Superior temporal gyrus (tissue), 1 donor: ENCODE results near the gene TRAPPC14.
"Not testable (repeated sequence)": the region's sequence is repeated elsewhere in the genome, so short reads cannot be mapped to it uniquely, and the experiment has no call there.

Experiments
- DNase-seq: peaks from one replicate; pipeline ENCODE4 v3.0.0-alpha.2; 2016; ENCODE audit errors: extremely low spot score

The TRAPPC14 gene, protein sequence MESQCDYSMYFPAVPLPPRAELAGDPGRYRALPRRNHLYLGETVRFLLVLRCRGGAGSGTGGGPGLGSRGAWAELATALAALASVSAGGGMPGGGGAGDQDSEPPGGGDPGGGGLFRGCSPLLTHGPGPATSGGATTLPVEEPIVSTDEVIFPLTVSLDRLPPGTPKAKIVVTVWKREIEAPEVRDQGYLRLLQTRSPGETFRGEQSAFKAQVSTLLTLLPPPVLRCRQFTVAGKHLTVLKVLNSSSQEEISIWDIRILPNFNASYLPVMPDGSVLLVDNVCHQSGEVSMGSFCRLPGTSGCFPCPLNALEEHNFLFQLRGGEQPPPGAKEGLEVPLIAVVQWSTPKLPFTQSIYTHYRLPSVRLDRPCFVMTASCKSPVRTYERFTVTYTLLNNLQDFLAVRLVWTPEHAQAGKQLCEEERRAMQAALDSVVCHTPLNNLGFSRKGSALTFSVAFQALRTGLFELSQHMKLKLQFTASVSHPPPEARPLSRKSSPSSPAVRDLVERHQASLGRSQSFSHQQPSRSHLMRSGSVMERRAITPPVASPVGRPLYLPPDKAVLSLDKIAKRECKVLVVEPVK

DNA sequence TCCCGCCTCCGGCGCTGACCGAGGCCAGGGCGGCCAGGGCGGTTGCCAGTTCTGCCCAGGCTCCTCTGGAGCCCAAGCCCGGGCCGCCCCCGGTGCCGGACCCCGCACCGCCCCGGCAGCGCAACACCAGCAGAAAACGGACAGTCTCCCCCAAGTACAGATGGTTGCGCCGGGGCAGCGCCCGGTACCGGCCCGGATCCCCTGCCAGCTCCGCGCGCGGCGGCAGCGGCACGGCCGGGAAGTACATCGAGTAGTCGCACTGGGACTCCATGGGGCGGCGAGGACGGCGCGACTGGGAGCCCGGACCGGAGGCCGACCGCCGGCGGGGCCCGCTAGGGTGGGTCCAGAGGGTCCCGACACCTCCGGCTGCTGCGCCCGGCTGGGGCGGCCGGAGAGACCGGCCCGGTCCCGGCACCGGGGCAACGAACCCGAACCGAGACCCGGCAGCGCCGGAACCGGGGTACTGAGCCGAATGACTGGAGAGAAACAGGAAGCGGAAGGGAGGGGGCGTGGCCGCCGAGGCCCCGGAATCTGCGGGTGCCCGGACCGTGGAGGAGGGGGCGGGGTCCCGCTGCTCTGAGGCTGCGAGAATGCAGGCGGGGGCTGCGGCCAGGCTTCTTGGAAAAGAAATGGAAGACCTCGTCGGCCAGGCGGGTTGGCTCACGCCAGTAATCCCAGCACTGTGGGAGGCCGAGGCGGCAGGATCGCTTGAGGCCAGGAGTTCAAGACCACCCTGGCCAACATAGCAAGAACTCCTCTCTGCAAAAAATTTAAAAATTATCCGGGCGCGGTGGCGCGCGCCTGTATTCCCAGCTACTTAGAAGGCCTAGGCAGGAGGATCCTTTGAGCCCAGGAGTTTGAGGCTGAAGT lies at the start of gene TRAPPC14:
Gene TRAPPC14 (minus strand): TSS at position 495 of the 870 bp plus-strand sequence. CDS start 224 bp downstream, at position 271.
- DNase-seq = peak; percentile 82

DNA sequence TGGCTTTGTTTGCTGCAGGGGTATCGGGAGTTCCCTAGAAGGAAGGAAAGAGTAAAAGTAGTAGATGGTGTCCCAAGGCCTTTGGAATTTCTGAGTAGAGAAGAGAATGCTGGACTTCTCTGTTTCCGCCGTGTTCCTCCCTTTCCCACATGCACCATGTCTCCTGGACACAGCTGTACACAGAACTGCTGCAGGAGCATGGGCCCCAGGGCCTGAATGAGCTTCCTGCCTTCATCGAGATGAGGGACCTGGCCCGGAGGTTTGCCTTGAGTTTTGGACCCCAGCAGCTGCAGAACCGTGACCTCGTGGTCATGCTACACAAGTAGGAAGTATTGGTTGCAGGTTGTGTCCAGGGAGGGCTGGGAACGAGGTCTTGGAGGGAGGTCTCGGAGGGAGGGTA lies 45.9 kb upstream of the TRAPPC14 start:
- DNase-seq = no peak

DNA sequence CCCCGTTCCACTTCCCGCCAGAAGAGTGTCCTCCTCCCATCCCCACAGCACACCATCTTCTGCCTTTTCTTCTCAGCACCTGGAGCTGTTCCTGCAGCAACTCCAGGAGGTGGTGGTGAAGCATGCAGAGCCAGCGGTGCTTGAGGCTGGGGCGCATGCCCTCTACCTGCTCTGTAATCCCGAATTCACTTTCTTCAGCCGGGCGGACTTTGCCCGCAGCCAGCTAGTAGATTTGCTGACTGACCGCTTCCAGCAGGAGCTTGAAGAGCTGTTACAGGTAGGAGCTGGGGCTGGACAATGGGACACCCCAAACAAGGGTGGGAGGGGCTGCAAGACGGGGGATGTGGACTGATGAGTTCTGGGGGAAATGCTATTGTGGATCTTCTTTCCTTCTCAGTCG lies 42.2 kb upstream of the TRAPPC14 start:
- no peak for DNase-seq

DNA sequence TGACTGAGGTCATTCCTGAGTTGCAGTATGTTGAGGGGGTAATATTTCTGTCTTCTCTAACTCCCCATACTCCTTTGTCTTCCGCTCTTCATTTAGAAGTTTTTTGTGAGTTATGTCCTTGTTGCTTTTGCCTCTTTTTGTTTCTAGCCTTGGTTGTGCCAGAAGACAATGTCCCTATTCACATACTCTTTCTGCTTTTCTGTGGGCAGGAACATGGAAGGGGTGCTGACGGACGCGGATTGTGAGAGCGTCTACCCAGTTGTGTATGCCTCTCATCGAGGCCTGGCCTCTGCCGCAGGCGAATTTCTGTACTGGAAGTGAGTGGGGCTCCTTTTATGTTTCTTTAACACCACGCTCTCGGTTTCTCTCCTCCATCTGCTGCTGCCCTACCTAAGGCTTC lies 39.7 kb upstream of the TRAPPC14 start:
- DNase-seq = no peak

DNA sequence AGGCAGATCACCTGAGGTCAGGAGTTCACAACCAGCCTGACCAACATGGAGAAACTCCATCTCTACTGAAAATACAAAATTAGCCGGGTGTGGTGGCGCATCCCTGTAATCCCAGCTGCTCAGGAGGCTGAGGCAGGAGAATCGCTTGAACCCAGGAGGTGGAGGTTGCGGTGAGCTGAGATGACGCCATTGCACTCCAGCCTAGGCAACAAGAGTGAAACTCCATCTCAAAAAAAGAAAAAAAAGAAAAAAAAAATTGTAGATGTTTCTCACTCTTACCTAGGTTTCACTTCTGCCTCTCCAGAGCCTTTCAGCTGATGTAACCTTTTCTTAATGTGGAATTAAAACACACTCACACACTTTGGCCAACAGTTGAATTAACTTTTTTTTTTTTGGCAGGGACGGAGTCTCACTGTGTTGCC lies 37.4 kb upstream of the TRAPPC14 start:
- not testable (repeated sequence) for DNase-seq

DNA sequence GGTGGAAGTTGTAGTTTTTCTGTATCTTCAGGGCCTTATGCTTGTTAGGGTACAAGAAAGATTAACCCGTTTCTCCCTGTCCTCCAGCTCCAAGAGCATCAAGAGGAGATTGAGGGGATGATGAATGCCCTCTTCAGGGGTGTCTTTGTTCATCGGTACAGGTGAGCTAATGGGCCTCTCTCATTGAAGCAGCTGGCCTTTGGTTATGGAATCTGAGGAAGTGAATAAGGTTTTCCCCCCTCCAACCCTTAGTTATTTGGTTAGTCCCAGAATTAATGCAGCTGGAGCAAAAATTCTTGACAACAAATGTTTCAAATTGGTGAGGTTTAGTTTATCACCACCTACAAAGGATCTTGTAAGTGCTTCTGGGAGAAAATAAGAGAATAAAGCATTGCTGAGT lies 36.7 kb upstream of the TRAPPC14 start:
- no peak for DNase-seq

DNA sequence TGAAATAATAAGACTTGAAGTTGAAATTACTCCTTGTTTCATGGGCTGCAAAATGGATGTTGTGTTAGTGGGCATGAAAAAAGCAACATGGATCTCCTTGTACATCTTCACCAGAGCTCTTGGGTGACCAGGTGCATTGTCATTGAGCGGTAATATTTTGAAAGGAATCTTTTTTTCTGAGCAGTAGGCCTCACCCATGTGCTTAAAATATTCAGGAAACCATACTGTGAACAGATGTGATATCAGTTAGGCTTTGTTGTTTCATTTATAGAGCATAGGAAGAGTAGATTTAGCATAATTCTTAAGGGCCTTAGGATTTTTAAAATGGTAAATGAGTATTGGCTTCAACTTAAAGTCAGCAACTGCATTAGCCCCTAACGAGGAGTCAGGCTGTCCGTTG lies 34.4 kb upstream of the TRAPPC14 start:
- no peak for DNase-seq

DNA sequence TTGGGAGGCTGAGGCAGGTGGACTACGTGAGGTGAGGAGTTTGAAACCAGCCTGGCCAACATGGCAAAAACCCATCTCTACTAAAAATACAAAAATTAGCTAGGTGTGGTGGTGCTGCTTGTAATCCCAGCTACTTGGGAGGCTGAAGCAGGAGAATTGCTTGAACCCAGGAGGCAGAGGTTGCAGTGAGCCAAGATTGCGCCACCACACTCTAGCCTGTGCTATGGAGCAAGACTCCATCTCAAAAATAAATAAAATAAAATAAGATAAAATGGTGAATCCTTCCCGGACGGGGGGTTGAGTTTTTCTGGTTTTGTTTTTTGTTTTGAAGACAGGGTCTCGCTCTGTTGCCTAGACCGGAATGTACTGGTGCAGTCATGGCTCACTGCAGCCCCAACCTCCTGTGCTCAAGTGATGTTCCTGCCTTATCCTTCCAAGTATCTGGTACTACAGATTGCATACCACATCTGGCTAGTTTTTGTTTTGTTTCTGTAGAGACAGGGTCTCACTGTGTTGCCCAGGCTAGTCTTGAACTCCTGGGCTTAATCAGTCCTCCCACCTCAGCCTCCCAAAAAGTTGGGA lies 33.8 kb upstream of the TRAPPC14 start:
- DNase-seq = not testable (repeated sequence)

DNA sequence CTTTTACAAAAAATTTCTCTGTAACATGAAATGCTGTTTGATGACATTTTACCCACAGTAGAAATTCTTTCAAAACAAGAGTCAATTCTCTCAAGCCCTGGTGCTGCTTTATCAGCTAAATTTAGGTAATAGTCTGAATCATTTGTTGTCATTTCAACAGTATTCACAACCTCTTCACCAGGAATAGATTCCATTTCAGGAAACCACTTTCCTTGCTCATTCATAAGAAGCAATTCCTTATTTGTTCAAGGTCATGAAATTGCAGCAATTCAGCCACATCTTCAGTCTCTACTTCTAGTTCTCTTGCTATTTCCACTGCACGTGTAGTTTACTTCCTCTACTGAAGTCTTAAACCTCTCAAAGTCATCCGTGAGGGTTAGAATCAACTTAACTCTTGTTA lies 33.3 kb upstream of the TRAPPC14 start:
- DNase-seq = no peak

DNA sequence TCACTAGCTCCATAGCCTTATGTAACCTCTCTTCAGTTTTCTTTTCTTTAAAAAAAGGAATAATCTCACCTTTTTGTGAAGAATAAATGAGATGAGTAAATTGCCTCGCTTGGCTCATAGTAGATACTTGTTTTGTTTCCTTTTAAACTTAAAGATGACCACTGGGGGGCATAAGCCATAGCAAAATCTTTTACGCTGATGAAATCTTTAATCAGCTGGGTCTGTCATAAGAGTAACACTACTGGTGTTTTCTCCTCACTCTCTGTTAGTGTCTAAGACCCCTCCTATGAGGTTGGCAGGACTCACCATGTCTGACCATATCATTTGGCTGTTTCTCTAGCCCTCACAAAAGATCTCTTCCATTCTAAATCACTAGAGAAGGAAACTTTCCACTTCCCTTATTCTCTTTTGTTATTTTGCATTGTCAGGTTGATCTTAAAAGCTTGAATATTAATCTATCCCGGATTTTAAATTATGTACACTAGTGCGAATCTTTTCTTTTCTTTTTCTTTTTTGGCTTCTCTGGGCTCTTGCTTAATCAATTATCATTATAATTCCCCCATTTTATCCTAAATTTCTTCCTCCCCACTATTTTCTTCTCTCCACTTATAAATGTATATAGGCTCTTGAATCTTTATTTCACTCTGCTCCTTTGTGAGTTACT lies 31.7 kb upstream of the TRAPPC14 start:
- DNase-seq = peak; percentile 60

DNA sequence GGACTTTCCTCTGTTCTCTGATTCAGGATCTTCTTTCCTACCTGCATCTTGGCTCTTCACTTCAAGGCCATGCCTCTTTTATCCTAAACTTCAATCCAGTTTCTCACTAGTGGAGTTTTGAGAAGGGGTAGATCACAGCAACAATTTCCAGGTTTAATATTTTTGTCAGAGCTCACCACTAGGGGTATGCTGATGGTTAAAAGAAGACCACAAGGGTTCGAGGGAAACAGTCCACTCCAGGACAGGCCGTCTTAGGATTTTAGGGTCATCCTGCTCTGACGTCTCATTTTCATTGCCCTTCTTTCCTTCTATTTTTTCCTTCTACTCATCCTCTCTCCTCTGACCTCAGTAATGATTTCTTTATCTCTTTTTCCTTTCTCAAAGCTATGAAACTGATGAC lies 30.5 kb upstream of the TRAPPC14 start:
- no peak for DNase-seq

DNA sequence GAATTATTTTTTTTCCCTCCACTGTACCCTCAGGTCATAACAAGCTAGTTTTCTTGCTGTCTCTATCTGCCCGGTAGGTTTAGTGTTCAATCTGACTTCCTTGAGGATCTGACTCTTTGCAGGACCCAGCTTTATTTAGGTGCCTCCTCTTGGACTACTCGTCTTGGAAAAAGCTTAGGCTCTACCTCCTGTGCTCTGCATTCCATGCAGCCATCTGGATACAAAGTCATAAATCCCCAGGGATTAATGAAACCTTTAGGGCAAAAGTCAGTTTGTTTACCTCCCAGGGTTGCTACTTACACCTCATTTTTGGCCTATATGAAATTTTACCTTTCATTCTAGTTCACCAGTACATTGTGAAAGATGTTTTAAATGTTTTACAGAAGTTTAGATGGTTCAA lies 27.2 kb upstream of the TRAPPC14 start:
- no peak for DNase-seq

DNA sequence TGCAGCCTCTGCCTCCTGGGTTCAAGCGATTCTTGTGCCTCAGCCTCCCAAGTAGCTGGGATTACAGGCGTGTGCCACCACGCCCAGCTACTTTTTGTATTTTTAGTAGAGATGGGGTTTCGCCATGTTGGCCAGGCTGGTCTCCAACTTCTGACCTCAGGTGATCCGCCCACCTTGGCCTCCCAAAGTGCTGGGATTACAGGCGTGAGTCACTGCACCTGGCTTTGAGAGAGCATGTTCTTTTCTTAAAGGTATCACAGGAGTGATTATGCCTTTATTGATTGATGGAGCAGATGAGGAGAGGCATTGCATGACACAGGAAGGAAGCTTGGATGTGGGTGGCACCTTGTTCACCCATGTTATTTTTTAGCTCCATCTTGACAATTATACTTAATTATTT lies 24.6 kb upstream of the TRAPPC14 start:
- not testable (repeated sequence) for DNase-seq

DNA sequence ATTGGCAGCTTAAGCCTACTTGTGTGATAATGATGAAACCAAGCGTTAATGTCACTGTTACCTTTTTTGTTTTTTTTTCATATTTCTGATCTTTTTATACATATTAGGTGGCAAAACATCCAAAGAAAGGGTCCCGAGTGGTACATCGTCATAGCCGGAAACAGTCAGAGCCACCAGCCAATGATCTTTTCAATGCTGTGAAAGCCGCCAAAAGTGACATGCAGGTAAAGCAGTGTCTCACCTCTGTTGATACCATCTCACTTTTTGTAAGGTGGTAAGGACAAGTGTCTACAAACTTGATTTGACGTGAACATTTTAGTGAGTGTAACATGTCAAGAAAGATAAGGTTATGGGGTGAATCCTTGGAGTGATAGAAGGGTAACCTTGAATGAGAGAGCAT lies 24.1 kb upstream of the TRAPPC14 start:
- DNase-seq = not testable (repeated sequence)

DNA sequence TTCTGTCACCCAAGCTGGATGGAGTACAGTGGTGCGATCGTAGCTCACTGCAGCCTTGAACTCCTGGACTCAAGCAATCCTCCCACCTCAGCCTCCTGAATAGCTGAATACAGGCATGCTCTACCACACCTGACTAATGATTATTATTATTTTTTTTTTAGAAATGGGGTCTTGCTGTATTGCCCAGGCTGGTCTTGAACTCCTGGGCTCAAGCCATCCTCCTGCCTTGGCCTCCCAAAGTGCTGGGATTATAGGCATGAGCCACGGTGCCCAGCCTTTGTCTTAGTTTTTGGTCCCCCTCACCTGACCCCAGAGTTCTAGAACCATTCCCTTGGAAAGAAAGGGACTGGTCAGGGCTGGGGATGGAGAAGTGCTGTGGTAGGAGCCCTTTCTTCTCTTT lies 21.6 kb upstream of the TRAPPC14 start:
- not testable (repeated sequence) for DNase-seq

DNA sequence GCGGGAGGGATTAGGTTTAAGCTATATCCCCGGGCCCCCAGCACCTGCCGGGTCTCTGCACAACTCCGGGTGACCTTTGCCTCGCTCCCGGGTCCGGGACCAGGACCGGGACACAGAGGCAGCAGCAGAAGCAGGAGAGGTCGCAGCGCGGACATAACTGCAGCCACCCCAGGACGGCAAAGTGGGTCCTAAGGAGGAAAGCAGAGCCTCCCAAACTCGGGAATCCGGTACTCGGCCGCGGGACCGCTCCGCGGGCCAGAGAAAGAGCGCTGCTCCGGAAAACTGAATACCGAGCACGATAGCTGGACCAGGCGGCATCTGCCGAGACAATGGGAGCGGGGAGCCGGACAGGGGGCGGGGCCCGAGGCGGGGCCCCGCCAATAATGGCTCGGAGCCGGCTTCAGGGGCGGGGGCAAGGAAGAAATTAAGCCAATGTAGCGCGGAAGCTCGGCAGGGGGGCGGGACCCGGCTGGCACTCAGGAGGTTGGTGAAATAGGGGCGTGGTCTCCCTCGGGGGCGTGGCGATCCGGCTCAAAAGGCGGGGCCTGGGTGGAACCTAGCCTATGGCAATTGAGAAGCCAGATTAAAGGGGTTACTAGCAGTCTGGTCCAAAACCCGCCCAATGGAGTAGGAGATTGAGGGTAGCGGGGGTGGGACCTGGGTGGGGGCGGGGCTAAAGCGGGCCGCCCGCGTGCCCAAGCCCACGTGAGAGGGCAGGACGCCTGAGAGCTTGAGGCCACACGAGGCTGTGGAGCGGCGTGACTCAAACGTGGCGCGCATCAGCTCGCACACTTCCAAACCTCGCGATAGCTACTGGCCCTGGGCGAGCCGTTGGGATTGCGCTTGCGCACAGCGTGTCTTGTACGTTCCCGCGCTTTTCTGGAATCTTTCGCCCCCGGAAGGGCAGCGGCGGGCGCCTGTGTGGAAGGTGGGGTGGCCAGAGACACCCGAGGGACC lies 18.8 kb upstream of the TRAPPC14 start, which contains the start of the genes GPC2 and STAG3:
Gene GPC2 (minus strand): TSS at position 337 of the 957 bp plus-strand sequence. CDS start 182 bp downstream, at position 155.
Gene STAG3 (plus strand): TSS at position 874 of the 957 bp plus-strand sequence. CDS start 2,639 bp downstream, outside the sequence.
- peak; percentile 86 for DNase-seq

DNA sequence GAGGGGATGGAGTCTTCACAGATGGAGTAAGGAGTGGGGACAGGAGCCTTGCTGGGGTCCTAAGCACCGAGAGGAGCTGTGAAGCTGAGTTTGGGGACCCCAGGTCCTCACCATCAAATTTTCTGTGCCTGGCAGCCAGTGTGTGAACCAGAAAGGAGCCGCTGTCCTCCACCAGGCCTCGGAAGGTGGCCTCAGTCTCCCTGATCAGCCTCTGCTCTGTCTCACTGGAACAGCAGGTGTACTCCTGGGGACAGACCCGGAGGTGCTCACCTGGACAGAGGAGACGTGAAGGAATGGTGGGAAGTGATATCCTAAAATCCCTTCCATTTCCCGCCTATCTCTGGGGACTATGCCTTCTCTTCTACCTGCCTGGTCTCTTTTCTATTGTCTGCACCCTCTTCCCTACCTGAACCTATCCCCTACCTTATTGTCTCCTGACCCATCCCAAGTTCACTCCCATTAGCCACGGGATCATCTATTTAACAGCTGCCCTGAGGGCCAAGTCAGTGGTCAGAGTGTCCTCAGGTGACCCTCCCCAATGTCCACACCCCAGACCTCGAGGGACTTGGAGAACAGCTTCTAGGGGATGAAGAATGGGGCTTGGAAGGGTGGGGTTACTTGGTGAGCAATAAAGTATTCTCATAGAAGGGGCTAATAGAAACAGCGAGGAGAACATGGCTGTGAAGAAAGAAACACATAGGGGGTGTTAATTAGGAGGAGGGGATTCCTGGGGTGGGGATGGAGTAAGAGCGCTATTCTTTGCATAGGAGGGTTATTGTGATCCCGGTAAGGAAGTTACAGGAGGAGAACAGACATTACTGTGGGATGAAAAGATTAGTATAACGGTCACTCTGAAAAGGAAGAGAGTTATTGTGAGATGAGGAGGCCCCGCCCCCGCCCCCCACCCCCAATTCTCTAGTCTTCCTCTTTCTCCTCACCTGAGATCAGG lies 17.8 kb upstream of the TRAPPC14 start:
- no peak for DNase-seq

DNA sequence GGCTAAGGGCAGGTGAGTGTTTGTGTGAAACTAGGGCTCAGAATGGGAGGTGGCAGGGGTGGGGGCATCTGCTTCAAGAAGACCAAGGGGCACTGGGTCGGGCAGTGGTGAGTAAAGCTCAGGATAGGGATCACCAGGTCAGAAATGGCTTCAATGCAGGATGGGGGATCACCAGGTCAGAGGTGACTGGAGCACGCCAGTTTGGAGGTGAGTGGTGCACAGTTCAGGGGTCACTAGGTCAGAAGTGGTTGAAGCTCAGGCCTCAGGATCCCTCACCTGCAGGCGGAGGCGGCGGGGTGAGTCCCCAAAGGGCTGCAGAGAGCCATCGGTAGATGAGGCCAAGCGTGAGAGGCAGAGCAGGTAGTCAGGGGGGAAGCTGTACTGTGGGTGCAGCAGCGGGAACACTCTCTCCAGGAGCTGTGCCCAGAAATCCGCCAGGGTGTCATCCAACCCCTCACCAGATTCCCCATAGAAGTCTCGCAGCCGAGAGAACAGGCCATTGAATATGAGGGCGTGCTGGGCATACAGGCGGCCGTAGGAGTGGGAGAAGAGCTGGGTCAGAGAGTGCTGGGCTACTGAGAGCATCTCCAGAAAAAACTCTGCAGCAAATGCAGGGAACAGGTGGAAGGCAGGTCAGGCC lies 16.9 kb upstream of the TRAPPC14 start:
- DNase-seq = no peak
